Astrocyte of the spinal cord (primary cell): Measurements from ENCODE around the gene TENM4.
"Not testable (repeated sequence)": the region's sequence is repeated elsewhere in the genome, so short reads cannot be mapped to it uniquely, and the experiment has no call there.

ENCODE experiments used
- DNase-seq: peaks from one replicate; pipeline ENCODE4 v3.0.0; 2011; ENCODE audit warnings: low read depth, low spot score
- H3K4me3 ChIP-seq: 2 replicates; pipeline ENCODE4 v1.5.1; 2011; ENCODE audit warnings: low read depth, mild to moderate bottlenecking, low read length, moderate library complexity
- in situ Hi-C: cut with HindIII; loops from 2 replicates; pipeline ENCODE4 v1.10.0; 2017; ENCODE audit warnings: low sequenced_read_pairs
- TF ChIP-seq, protein P1 (sequence below): IDR thresholded peaks from 2 replicates; pipeline ENCODE4 v1.5.1; 2012; ENCODE audit warnings: low read depth, mild to moderate bottlenecking, low read length, inconsistent platforms

The TENM4 gene

DNA sequence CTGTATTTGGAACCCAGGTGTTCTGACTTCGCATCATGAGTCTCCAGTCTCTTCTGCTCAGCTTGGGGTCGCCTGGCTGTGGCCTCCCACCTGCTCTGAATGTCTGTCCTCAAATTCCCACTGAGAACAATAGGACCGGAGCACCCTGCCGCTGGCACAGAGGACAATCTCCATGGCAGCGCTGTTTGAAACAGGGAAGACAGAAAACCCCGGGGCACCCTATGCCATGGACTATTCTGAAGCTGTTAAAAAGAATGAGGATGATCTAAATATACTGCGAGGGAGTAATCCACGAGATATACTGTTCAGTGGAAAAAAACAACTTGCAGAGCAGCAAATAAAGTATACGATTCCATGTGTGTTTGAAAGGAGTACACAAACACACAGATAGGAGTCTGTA lies 450.6 kb downstream of the TENM4 start:
- TF ChIP-seq, protein P1, sequence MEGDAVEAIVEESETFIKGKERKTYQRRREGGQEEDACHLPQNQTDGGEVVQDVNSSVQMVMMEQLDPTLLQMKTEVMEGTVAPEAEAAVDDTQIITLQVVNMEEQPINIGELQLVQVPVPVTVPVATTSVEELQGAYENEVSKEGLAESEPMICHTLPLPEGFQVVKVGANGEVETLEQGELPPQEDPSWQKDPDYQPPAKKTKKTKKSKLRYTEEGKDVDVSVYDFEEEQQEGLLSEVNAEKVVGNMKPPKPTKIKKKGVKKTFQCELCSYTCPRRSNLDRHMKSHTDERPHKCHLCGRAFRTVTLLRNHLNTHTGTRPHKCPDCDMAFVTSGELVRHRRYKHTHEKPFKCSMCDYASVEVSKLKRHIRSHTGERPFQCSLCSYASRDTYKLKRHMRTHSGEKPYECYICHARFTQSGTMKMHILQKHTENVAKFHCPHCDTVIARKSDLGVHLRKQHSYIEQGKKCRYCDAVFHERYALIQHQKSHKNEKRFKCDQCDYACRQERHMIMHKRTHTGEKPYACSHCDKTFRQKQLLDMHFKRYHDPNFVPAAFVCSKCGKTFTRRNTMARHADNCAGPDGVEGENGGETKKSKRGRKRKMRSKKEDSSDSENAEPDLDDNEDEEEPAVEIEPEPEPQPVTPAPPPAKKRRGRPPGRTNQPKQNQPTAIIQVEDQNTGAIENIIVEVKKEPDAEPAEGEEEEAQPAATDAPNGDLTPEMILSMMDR, result no peak
- in situ Hi-C loops, result no loop called here
- H3K4me3 ChIP-seq, result no peak overlapping the region
- DNase-seq, result no peak

DNA sequence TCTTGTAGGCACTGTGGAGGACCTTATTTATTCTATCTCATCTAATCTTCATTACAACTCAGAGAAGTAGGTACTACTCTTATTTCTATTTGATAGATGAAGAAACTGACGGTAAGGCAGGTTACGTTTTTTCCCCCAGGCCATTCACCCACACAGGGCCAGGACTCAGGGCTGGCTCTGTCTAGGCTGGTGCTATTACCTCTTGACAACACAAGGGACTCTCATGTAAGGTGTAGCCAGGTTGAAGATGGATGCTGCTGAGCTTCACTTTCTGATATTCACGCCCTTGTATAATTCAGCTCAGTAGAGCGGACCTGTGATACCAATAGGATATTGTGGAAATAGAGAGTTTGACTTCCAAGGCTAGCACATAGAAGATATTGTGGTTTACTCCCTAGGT lies 453.1 kb downstream of the TENM4 start:
- in situ Hi-C loops, result no loop called here
- DNase-seq, result no peak
- H3K4me3 ChIP-seq, result no peak overlapping the region
- TF ChIP-seq, protein P1, result no peak

DNA sequence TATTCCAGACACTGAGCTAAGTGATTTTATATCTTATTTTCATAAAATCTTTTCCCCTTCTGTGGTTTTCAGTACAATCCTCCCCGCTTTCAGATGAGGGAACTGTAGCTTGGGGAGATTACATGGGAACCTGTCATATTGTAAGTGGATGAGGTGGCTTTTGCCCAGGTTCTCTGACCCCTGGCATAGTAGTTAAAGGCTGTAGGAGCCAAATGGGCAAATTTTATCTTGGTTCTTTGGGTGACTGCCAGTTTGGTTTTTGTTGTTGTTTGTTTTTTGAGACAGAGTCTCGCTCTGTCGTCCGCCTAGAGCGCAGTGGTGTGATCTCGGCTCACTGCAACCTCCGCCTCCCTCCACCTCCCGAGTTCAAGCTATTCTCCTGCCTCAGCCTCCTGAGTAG lies 454.5 kb downstream of the TENM4 start:
- in situ Hi-C loops, result no loop called here
- TF ChIP-seq, protein P1, result no peak
- no peak for DNase-seq
- H3K4me3 ChIP-seq, result no peak overlapping the region

DNA sequence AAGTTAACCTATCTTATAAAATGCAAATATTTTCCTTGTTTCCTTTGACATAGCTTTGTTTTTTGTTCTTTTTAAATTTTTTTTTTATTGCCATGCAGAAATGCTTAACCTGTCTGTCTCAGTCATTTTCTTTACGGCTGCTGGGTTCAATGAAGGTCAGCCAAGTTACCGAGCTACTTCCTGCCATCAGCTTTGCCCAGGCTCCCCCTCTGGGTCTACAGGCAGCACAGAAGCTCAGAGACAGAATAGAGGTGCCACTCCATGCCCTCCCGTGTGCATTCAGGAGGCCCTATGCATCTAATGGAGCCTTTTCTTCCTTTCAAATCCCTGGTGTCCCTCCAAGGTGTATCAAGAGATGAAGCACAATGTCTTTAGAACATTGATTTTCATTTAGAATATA lies 455.2 kb downstream of the TENM4 start:
- TF ChIP-seq, protein P1, result no peak
- DNase-seq, result no peak

DNA sequence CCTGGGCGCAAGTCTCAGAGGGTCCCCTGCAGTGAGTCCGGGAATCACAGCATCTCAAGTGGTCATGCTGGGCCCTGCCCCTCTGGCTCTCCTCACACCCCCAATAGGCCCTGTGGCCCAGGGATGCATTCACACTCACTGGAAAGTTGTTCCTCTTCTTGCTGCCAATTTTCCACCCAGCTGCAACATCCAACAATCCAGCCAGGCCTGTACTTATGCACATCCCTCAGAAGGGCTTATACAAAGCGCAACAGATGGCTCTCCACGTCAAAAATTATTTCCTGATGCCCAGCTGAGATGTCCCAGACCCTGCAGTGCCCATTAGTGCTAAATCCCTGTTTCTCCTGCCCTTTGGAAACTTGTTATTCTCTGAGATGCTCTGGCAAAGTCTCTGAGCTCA lies 458.4 kb downstream of the TENM4 start:
- in situ Hi-C loops, result no loop called here
- no peak overlapping the region for H3K4me3 ChIP-seq
- TF ChIP-seq, protein P1, result no peak
- DNase-seq, result no peak

More for the DNA sequence above, 455.2 kb downstream of the TENM4 start:
- in situ Hi-C loops, result no loop called here
- no peak overlapping the region for H3K4me3 ChIP-seq

DNA sequence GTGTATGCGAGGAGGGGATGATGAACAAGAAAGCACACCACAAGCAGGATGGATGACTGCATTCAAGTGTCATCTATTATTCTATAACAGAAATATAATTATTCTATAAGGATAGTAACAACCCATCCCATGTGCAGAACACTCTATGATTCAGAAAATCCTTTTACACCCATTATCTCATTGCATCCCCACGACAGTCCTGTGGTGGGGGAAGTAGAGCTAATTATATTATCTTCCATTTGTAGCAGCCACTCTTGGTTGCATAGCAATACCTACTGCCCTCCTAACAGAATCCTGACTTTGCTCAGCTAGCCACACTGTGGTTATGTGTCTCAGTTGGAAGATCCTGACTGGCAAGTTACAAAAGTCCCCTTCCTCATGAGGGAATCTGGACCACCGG lies 459.7 kb downstream of the TENM4 start:
- no peak overlapping the region for H3K4me3 ChIP-seq
- TF ChIP-seq, protein P1, result no peak
- in situ Hi-C loops, result no loop called here
- no peak for DNase-seq

DNA sequence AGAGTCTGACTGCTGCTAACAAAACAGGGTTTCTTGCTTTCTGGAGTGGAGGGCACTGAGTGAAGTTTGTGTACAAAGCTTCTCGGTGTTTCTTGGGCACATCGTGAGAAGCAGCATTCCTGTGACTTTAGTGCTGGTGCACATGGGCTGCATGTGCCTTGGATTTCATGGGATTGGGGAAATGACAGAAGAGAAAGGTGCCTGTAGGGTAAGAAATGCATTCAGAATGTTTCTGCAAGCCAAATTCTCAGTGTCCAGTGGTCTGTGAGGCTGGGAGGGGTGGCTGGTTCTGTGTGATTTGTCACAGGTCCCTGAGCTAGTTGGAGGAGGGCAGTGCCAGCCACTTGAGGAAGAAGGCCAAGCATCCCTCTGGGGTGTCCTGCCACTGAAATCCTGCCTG lies 462.0 kb downstream of the TENM4 start:
- H3K4me3 ChIP-seq, result no peak overlapping the region
- in situ Hi-C loops, result no loop called here
- DNase-seq, result no peak
- TF ChIP-seq, protein P1, result no peak

DNA sequence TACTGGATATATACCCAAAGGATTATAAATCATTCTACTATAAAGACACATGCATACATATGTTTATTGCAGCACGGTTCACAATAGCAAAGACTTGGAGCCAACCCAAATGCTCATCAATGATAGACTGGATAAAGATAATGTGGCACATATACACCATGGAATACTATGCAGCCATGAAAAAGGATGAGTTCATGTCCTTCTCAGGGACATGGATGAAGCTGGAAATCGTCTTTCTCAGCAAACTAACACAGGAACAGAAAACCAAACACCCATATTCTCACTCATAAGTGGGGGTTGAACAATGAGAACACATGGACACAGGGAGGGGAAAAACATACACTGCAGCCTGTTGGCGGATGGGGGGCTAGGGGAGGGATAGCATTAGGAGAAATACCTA lies 463.0 kb downstream of the TENM4 start:
- H3K4me3 ChIP-seq, in situ Hi-C loops, DNase-seq: not testable (repeated sequence)
